Hepatocyte (in vitro differentiated cells): Measurements from ENCODE around the gene UBA1.

Experiments
- CTCF ChIP-seq: fragments of 200-600 bp; sonication (generic); IDR thresholded peaks from 2 replicates; pipeline ENCODE4 v1.5.1; 2016; ENCODE audit warnings: antibody characterized with exemption, mild to moderate bottlenecking; ENCODE audit not compliant: poor library complexity
- EZH2 ChIP-seq: fragments of 200-600 bp; sonication (generic); IDR thresholded peaks from 2 replicates; pipeline ENCODE4 v1.6.1; 2016; ENCODE audit warnings: antibody characterized with exemption, mild to moderate bottlenecking, borderline replicate concordance

DNA sequence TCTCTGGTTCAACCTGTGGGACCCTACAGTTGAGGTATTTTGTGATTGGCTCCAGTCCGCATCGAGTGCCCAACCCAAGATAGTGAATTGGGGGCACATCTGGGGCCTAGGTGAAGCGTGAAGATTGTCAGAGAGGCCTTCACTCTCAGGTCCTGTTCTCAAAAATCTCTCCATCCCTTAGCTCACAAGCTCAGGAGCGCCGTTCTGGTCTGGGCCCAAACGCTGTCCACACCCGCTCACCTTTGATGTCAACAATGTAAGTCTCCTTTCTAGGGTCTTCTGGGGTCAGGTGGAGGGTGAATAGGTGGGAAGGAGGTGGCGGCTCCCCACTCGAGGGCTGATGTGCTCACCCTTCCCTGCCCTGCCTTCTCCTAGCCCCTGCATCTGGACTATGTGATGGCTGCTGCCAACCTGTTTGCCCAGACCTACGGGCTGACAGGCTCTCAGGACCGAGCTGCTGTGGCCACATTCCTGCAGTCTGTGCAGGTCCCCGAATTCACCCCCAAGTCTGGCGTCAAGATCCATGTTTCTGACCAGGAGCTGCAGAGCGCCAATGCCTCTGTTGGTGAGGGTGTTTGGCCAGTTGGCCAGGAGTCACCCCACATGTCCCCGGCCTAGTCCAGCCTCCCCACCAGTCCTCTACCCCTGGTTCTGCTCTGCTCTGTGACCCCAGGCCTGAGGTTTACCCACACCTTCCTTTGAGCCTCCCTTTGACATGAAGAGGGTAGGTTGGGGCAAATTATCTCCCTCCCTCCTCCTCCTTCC lies 17.2 kb downstream of the UBA1 start:
- TF ChIP-seq CTCF (no peak), EZH2 (no peak)
